Measurements from ENCODE around the gene SLC22A16. TPM values are rescaled to one million over a fixed set of nuclear protein-coding genes. Genes with fewer than 3 reads are reported as not detected.

Gene SLC22A16
- total and polyA plus RNA-seq, 2 donors (not counting 1 experiment from before 2014, with no cell fraction given): not detected

- peaks cover 27% of the 10 kb centered on the region for H3K27me3 Mint-ChIP-seq
- intact Hi-C loops (cut with micrococcal nuclease): no loop called here
- H3K4me1 Mint-ChIP-seq: no peaks in the 10 kb centered on the region
- TF ChIP-seq CTCF (IDR thresholded peaks at IDR 0.05): no peak
- TF ChIP-seq EZH2 (IDR thresholded peaks at IDR 0.05; ENCODE audit: borderline replicate concordance, insufficient read depth, low read depth, low read length, poor library complexity, severe bottlenecking): no peak
- H4K20me1 ChIP-seq (ENCODE audit: control insufficient read depth, insufficient read depth, low read length, poor library complexity, severe bottlenecking): no peaks in the 10 kb centered on the region
- ChIA-PET CTCF (no interaction called here), POLR2A (no interaction called here)
- no peak overlapping the region for H3K9ac ChIP-seq (ENCODE audit: low read length)
- H3K36me3 ChIP-seq (replicated peaks in 1 of 2; ENCODE audit: control extremely low read depth in 1 of 2, control insufficient read depth in 1 of 2, extremely low read depth in 1 of 2, insufficient read depth in 2 of 2, low read length in 1 of 2): no peaks in the 10 kb centered on the region
- WGBS (ENCODE audit: insufficient coverage): 91% methylated on average over 1 of the region's 1 CpG
- H3K27ac Mint-ChIP-seq: no peak overlapping the region
- peaks cover 4% of the 10 kb centered on the region for H3K9me3 Mint-ChIP-seq (ENCODE audit: insufficient read depth)
- no peaks in the 10 kb centered on the region for H3K4me1 ChIP-seq (ENCODE audit: control insufficient read depth in 2 of 2, insufficient read depth in 2 of 2, low read length in 2 of 2)
- no peak for ATAC-seq (ENCODE audit: low read depth)
- peaks cover 0 to 3% (median 0%) of the 10 kb centered on the region in 3 donors for H3K9me3 ChIP-seq (ENCODE audit: control extremely low read depth in 1 of 3, control insufficient read depth in 2 of 3, insufficient read depth in 1 of 3, low read length in 2 of 3)
- no peak overlapping the region for H2AFZ ChIP-seq (ENCODE audit: insufficient read depth, low read depth, low read length, poor library complexity, severe bottlenecking)
- no peak overlapping the region for H3K4me2 ChIP-seq (replicated peaks; ENCODE audit: low read depth, low read length, poor library complexity, severe bottlenecking)
- no peak overlapping the region for H3K27ac ChIP-seq (ENCODE audit: low read length in 2 of 2)
- H3K27me3 ChIP-seq (replicated peaks in 1 of 4; ENCODE audit: control extremely low read depth in 1 of 4, control insufficient read depth in 3 of 4, insufficient read depth in 4 of 4, low read length in 3 of 4): no peaks in the 10 kb centered on the region
- H3K4me3 Mint-ChIP-seq: no peak overlapping the region
- H3K79me2 ChIP-seq (ENCODE audit: control insufficient read depth, insufficient read depth, low read length): no peaks in the 10 kb centered on the region
- no peak for DNase-seq
- H3K4me3 ChIP-seq (ENCODE audit: control extremely low read depth in 1 of 5, extremely low read depth in 1 of 5, insufficient read depth in 1 of 5, low read depth in 2 of 5, low read length in 4 of 5): no peak overlapping the region
Observed at GRCh38 chr6:110486756-110487155, 10.3 kb upstream of the SLC22A16 start.

- Mint-ChIP-seq H3K9me3 (ENCODE audit: insufficient read depth) (peaks cover 6% of the 10 kb centered on the region), H3K27ac (no peak overlapping the region), H3K4me1 (no peaks in the 10 kb centered on the region), H3K4me3 (no peak overlapping the region), H3K27me3 (peaks cover 24% of the 10 kb centered on the region)
- Histone ChIP-seq H3K4me1 (ENCODE audit: control insufficient read depth in 2 of 2, insufficient read depth in 2 of 2, low read length in 2 of 2) (no peaks in the 10 kb centered on the region), H3K36me3 (replicated peaks in 1 of 2; ENCODE audit: control extremely low read depth in 1 of 2, control insufficient read depth in 1 of 2, extremely low read depth in 1 of 2, insufficient read depth in 2 of 2, low read length in 1 of 2) (no peaks in the 10 kb centered on the region), H3K27ac (ENCODE audit: low read length in 2 of 2) (no peak overlapping the region), H3K9ac (ENCODE audit: low read length) (no peak overlapping the region), H3K4me2 (replicated peaks; ENCODE audit: low read depth, low read length, poor library complexity, severe bottlenecking) (no peak overlapping the region), H3K79me2 (ENCODE audit: control insufficient read depth, insufficient read depth, low read length) (no peaks in the 10 kb centered on the region), H3K9me3 (ENCODE audit: control extremely low read depth in 1 of 3, control insufficient read depth in 2 of 3, insufficient read depth in 1 of 3, low read length in 2 of 3) (peaks cover 0 to 4% (median 1%) of the 10 kb centered on the region in 3 donors), H3K27me3 (replicated peaks in 1 of 4; ENCODE audit: control extremely low read depth in 1 of 4, control insufficient read depth in 3 of 4, insufficient read depth in 4 of 4, low read length in 3 of 4) (no peaks in the 10 kb centered on the region), H4K20me1 (ENCODE audit: control insufficient read depth, insufficient read depth, low read length, poor library complexity, severe bottlenecking) (no peaks in the 10 kb centered on the region), H2AFZ (ENCODE audit: insufficient read depth, low read depth, low read length, poor library complexity, severe bottlenecking) (no peak overlapping the region), H3K4me3 (ENCODE audit: control extremely low read depth in 1 of 5, extremely low read depth in 1 of 5, insufficient read depth in 1 of 5, low read depth in 2 of 5, low read length in 4 of 5) (no peak overlapping the region)
- ATAC-seq (ENCODE audit: low read depth) (no peak), DNase-seq (no peak)
- intact Hi-C loops (cut with micrococcal nuclease): no loop called here
- POLR2A ChIA-PET: no interaction called here
- CTCF ChIA-PET: no interaction called here
- WGBS (ENCODE audit: insufficient coverage): 28% methylated on average over 5 of the region's 5 CpGs
- TF ChIP-seq EZH2 (IDR thresholded peaks at IDR 0.05; ENCODE audit: borderline replicate concordance, insufficient read depth, low read depth, low read length, poor library complexity, severe bottlenecking): no peak
- TF ChIP-seq CTCF (IDR thresholded peaks at IDR 0.05): no peak
Observed at GRCh38 chr6:110485491-110485890, 9.1 kb upstream of the SLC22A16 start.

All from B cell (primary cell).